HEK293 (cell line): Measurements from ENCODE around the gene ARL3.

Experiments
- CTCF ChIA-PET: fragments of 350-600 bp; formaldehyde crosslinking; extraction: SDS; loops from one replicate; lab custom pipeline; 2021; ENCODE audit warnings: antibody characterized with exemption; lab: Yijun Ruan, JAX
- POLR2A ChIA-PET: fragments of 300-600 bp; formaldehyde crosslinking; extraction: SDS; loops from one replicate; lab custom pipeline; 2020; ENCODE audit warnings: antibody characterized with exemption, inconsistent platforms; lab: Yijun Ruan, JAX
- H3K27ac ChIP-seq: fragments of 200-500 bp; sonication (Bioruptor generic); 2 replicates; pipeline ENCODE4 v1.5.1; 2014; ENCODE audit warnings: low read depth, low read length, control low read depth, inconsistent platforms; ENCODE audit errors: extremely low read depth
- H3K36me3 ChIP-seq, 2 experiments: fragments of 200-500 bp in 1 of 2; sonication (Bioruptor generic) in 1 of 2; 1 replicate in 1 of 2; 2 replicates in 1 of 2; pipeline ENCODE4 v1.5.1; 2014 to 2017; ENCODE audit warnings: inconsistent platforms in 2 of 2, low read length in 2 of 2; ENCODE audit not compliant: control insufficient read depth in 2 of 2, insufficient read depth in 1 of 2
- H3K4me1 ChIP-seq: fragments of 200-500 bp; sonication (Bioruptor generic); 2 replicates; pipeline ENCODE4 v1.5.1; 2014; ENCODE audit warnings: mild to moderate bottlenecking, low read length, inconsistent platforms; ENCODE audit not compliant: control insufficient read depth, insufficient read depth
- H3K4me3 ChIP-seq: 2 replicates; pipeline ENCODE4 v1.5.1; 2011; ENCODE audit warnings: low read depth, mild to moderate bottlenecking, control low read depth, low read length, moderate library complexity
- H3K9me3 ChIP-seq: fragments of 200-500 bp; sonication (Bioruptor generic); 2 replicates; pipeline ENCODE4 v1.5.1; 2014; ENCODE audit warnings: low read depth, low read length, inconsistent platforms; ENCODE audit not compliant: control insufficient read depth, insufficient read depth
- CTCF ChIP-seq: fragments of 450-650 bp; formaldehyde crosslinking; IDR thresholded peaks from 2 replicates; pipeline ENCODE4 v1.5.1; 2016; ENCODE audit warnings: missing biosample characterization, missing genetic modification characterization
- GLIS1 ChIP-seq: fragments of 450-650 bp; formaldehyde crosslinking; IDR thresholded peaks from 2 replicates; pipeline ENCODE4 v1.5.1; 2016; ENCODE audit warnings: missing biosample characterization, missing genetic modification characterization
- IKZF3 ChIP-seq: fragments of 450-650 bp; IDR thresholded peaks from 2 replicates; pipeline ENCODE4 v1.5.0; 2018; ENCODE audit warnings: missing biosample characterization, mild to moderate bottlenecking, missing genetic modification characterization, moderate library complexity
- KLF17 ChIP-seq: fragments of 450-650 bp; formaldehyde crosslinking; IDR thresholded peaks from 2 replicates; pipeline ENCODE4 v1.5.1; 2016; ENCODE audit warnings: missing biosample characterization, missing genetic modification characterization
- OVOL3 ChIP-seq: fragments of 450-650 bp; formaldehyde crosslinking; IDR thresholded peaks from 2 replicates; pipeline ENCODE4 v1.5.1; 2016; ENCODE audit warnings: missing biosample characterization, missing genetic modification characterization
- PRDM10 ChIP-seq: fragments of 450-650 bp; formaldehyde crosslinking; IDR thresholded peaks from 2 replicates; pipeline ENCODE4 v1.5.1; 2016; ENCODE audit warnings: missing biosample characterization, missing genetic modification characterization
- TCF7L2 ChIP-seq: IDR thresholded peaks from 2 replicates; pipeline ENCODE4 v1.6.1; 2011; ENCODE audit warnings: low read depth, mild to moderate bottlenecking, inconsistent platforms, low read length, moderate library complexity, borderline replicate concordance
- TRIM28 ChIP-seq: IDR thresholded peaks from 2 replicates; pipeline ENCODE4 v1.6.1; 2011; ENCODE audit warnings: low read length, control low read depth, borderline replicate concordance
- ZBTB10 ChIP-seq: fragments of 450-650 bp; formaldehyde crosslinking; IDR thresholded peaks from 2 replicates; pipeline ENCODE4 v1.5.1; 2016; ENCODE audit warnings: missing biosample characterization, missing genetic modification characterization
- ZBTB20 ChIP-seq: fragments of 450-650 bp; formaldehyde crosslinking; IDR thresholded peaks from 2 replicates; pipeline ENCODE4 v1.5.1; 2016; ENCODE audit warnings: missing biosample characterization, missing genetic modification characterization
- ZBTB48 ChIP-seq: fragments of 450-650 bp; formaldehyde crosslinking; IDR thresholded peaks from 2 replicates; pipeline ENCODE4 v1.5.1; 2016; ENCODE audit warnings: missing biosample characterization, missing genetic modification characterization
- ZIC2 ChIP-seq: fragments of 450-650 bp; formaldehyde crosslinking; IDR thresholded peaks from 2 replicates; pipeline ENCODE4 v1.5.1; 2016; ENCODE audit warnings: missing biosample characterization, missing genetic modification characterization
- ZNF112 ChIP-seq: fragments of 450-650 bp; formaldehyde crosslinking; IDR thresholded peaks from 2 replicates; pipeline ENCODE4 v1.5.0; 2017; ENCODE audit warnings: missing biosample characterization, missing genetic modification characterization
- ZNF157 ChIP-seq: fragments of 450-650 bp; formaldehyde crosslinking; IDR thresholded peaks from 2 replicates; pipeline ENCODE4 v1.5.1; 2016; ENCODE audit warnings: missing biosample characterization, missing genetic modification characterization
- ZNF26 ChIP-seq: fragments of 450-650 bp; formaldehyde crosslinking; IDR thresholded peaks from 2 replicates; pipeline ENCODE4 v1.5.1; 2016; ENCODE audit warnings: missing biosample characterization, missing genetic modification characterization
- ZNF558 ChIP-seq: fragments of 450-650 bp; formaldehyde crosslinking; IDR thresholded peaks from 2 replicates; pipeline ENCODE4 v1.5.1; 2016; ENCODE audit warnings: missing biosample characterization, missing genetic modification characterization
- ZNF600 ChIP-seq: fragments of 450-650 bp; formaldehyde crosslinking; IDR thresholded peaks from 2 replicates; pipeline ENCODE4 v1.5.1; 2016; ENCODE audit warnings: missing biosample characterization, missing genetic modification characterization
- ZNF654 ChIP-seq: fragments of 450-650 bp; formaldehyde crosslinking; IDR thresholded peaks from 2 replicates; pipeline ENCODE4 v1.5.1; 2016; ENCODE audit warnings: low read depth, missing biosample characterization, missing genetic modification characterization
- ZNF664 ChIP-seq: fragments of 450-650 bp; formaldehyde crosslinking; IDR thresholded peaks from 2 replicates; pipeline ENCODE4 v1.5.1; 2016; ENCODE audit warnings: missing biosample characterization, missing genetic modification characterization
- ZNF792 ChIP-seq: fragments of 450-650 bp; formaldehyde crosslinking; IDR thresholded peaks from 2 replicates; pipeline ENCODE4 v1.5.1; 2016; ENCODE audit warnings: missing biosample characterization, missing genetic modification characterization

ARL3 gene

GRCh38 chr10:102731222-102731800 is 17.1 kb upstream of the ARL3 start:
- Histone ChIP-seq H3K27ac (no peak overlapping the region), H3K4me3 (no peak overlapping the region), H3K36me3 (peaks cover 4 to 90% of the 10 kb centered on the region in 2 experiments), H3K9me3 (no peaks in the 10 kb centered on the region), H3K4me1 (no peaks in the 10 kb centered on the region)
- TF ChIP-seq ZIC2 (tag by site-specific recombination): 0 out of 2 replicates have a peak, but pooled peaks have one; percentile 10
- no peak for TF ChIP-seq OVOL3
- TF ChIP-seq GLIS1 (tag by site-specific recombination): peak; percentile 78
- peak; percentile 54; the same call in 1 of the 2 replicates for TF ChIP-seq ZNF664
- POLR2A ChIA-PET: interaction anchor here (1.1 kb wide), 1 partner anchor 13 kb away, joined by 3 read pairs; the partner anchor contains the start of gene WBP1L
- CTCF ChIA-PET: interaction anchor here (0.6 to 3.2 kb wide), 3 partner anchors 21 to 170 kb away, joined by 4 to 15 read pairs (median 4); no protein-coding TSS in a partner anchor

- H3K9me3 ChIP-seq: no peaks in the 10 kb centered on the region
- peaks cover 10 to 85% of the 10 kb centered on the region in 2 experiments for H3K36me3 ChIP-seq
- CTCF ChIA-PET: interaction anchor here (0.7 to 2.4 kb wide), 4 partner anchors 9 to 174 kb away, joined by 3 to 9 read pairs (median 3); no protein-coding TSS in a partner anchor
- H3K27ac ChIP-seq: no peak overlapping the region
- no peak overlapping the region for H3K4me3 ChIP-seq
- POLR2A ChIA-PET: no interaction called here
- H3K4me1 ChIP-seq: peaks cover 4% of the 10 kb centered on the region; the same call in 1 of the 2 replicates
- TF ChIP-seq OVOL3: no peak
- TF ChIP-seq TCF7L2: no peak
- TF ChIP-seq ZBTB20 (tag by site-specific recombination): no peak
- peak; percentile 69; the same call in 1 of the 2 replicates for TF ChIP-seq ZNF600 (tag by site-specific recombination)
- TF ChIP-seq CTCF: peak; percentile 94
- peak; percentile 96 for TF ChIP-seq PRDM10 (tag by site-specific recombination)
- no peak for TF ChIP-seq ZNF558 (tag by site-specific recombination)
- no peak for TF ChIP-seq ZNF792 (tag by site-specific recombination)
- peak; percentile 95 for TF ChIP-seq IKZF3 (tag by site-specific recombination)
- TF ChIP-seq ZBTB10 (tag by site-specific recombination): no peak
- no peak for TF ChIP-seq ZIC2 (tag by site-specific recombination)
- no peak for TF ChIP-seq ZNF157 (tag by site-specific recombination)
- TF ChIP-seq TRIM28: no peak
- TF ChIP-seq ZNF654 (tag by site-specific recombination): peak; percentile 91
- TF ChIP-seq ZBTB48 (tag by site-specific recombination): peak; percentile 31; the same call in 1 of the 2 replicates
- TF ChIP-seq ZNF664: no peak
- no peak for TF ChIP-seq ZNF112 (tag by site-specific recombination)
- no peak for TF ChIP-seq ZNF26 (tag by site-specific recombination)
- TF ChIP-seq KLF17 (tag by site-specific recombination): peak; percentile 23; the same call in 1 of the 2 replicates
These were observed 15.1 kb upstream of the ARL3 start for GRCh38 chr10:102729029-102730026.
